HG02642 (cell line): Measurements from ENCODE around the gene ZNF197.
A peak's percentile ranks its signal among the peaks of the same experiment; 100 is the strongest.
"Not testable (repeated sequence)": the region's sequence is repeated elsewhere in the genome, so short reads cannot be mapped to it uniquely, and the experiment has no call there.

Source experiments
- ATAC-seq: cut with Tn5 transposase; IDR thresholded peaks from one replicate; pipeline ENCODE4 v1.9.1; 2021; ENCODE audit warnings: mild to moderate bottlenecking; ENCODE audit not compliant: unreplicated experiment, poor library complexity

The ZNF197 gene

GRCh38 chr3:44624749-44625480 is at the start of gene ZNF197:
TSS of gene ZNF197 (plus strand) at chr3:44625036. CDS start at chr3:44629155, 4,119 bp downstream.
- ATAC-seq = peak; percentile 94

- ATAC-seq = no peak
These were observed 48.2 kb upstream of the ZNF197 start for GRCh38 chr3:44576613-44577012.

GRCh38 chr3:44577354-44577952 is 47.4 kb upstream of the ZNF197 start:
- ATAC-seq = not testable (repeated sequence)

GRCh38 chr3:44578316-44578715 is 46.5 kb upstream of the ZNF197 start:
- ATAC-seq = not testable (repeated sequence)

- ATAC-seq = not testable (repeated sequence)
These were observed 45.8 kb upstream of the ZNF197 start for GRCh38 chr3:44578924-44579515.

- ATAC-seq = not testable (repeated sequence)
These were observed 45.1 kb upstream of the ZNF197 start for GRCh38 chr3:44579749-44580148.

- ATAC-seq = not testable (repeated sequence)
These were observed 43.9 kb upstream of the ZNF197 start for GRCh38 chr3:44580971-44581370.

- ATAC-seq = peak; percentile 84
These were observed 40.0 kb upstream of the ZNF197 start, which contains the start of gene ZNF660 for GRCh38 chr3:44584646-44585501. TSS of gene ZNF660 (plus strand) at chr3:44584964. CDS start at chr3:44594194, 9,230 bp downstream.

- no peak for ATAC-seq
These were observed 28.2 kb upstream of the ZNF197 start for GRCh38 chr3:44596621-44597020.

- no peak for ATAC-seq
These were observed 23.1 kb upstream of the ZNF197 start for GRCh38 chr3:44601749-44602148.

GRCh38 chr3:44612678-44613077 is 12.2 kb upstream of the ZNF197 start:
- ATAC-seq = no peak

- no peak for ATAC-seq
These were observed 3.9 kb downstream of the ZNF197 start for GRCh38 chr3:44628716-44629115.

GRCh38 chr3:44632193-44632592 is 7.4 kb downstream of the ZNF197 start:
- no peak for ATAC-seq

GRCh38 chr3:44642337-44642736 is 17.5 kb downstream of the ZNF197 start:
- ATAC-seq = no peak

- no peak for ATAC-seq
These were observed 18.2 kb downstream of the ZNF197 start for GRCh38 chr3:44643024-44643423.

GRCh38 chr3:44647771-44648170 is 22.9 kb downstream of the ZNF197 start:
- no peak for ATAC-seq

- peak; percentile 96 for ATAC-seq
These were observed 23.9 kb downstream of the ZNF197 start, which contains the start of gene ZNF35 for GRCh38 chr3:44648564-44649229. TSS of gene ZNF35 (plus strand) at chr3:44648732. CDS start at chr3:44651068, 2,336 bp downstream.

- no peak for ATAC-seq
These were observed 24.9 kb downstream of the ZNF197 start for GRCh38 chr3:44649709-44650108.

- ATAC-seq = no peak
These were observed 29.2 kb downstream of the ZNF197 start for GRCh38 chr3:44654039-44654438.

- ATAC-seq = no peak
These were observed 34.2 kb downstream of the ZNF197 start for GRCh38 chr3:44659015-44659414.
